Measurements from ENCODE around the gene PTPRU.

- TF ChIP-seq CTCF (IDR thresholded peaks at IDR 0.05) (no peak), TCF7L2 (IDR thresholded peaks at IDR 0.05; ENCODE audit: low read depth, low read length) (no peak), POLR2AphosphoS5 (IDR thresholded peaks at IDR 0.05; ENCODE audit: low read depth, low read length) (no peak), SIN3A (IDR thresholded peaks at IDR 0.05; ENCODE audit: borderline replicate concordance, insufficient read depth, low read depth, low read length) (no peak), REST (IDR thresholded peaks at IDR 0.05; ENCODE audit: insufficient read depth in 1 of 2, low read depth in 2 of 2, low read length in 1 of 2) (no peak)
These were observed 34.3 kb upstream of the PTPRU start for GRCh38 chr1:29202053-29202452.
